Endometrial microvascular endothelial cells (primary cell): ENCODE data around the gene ALX4. TPM values are rescaled to one million over a fixed set of nuclear protein-coding genes. Genes with fewer than 3 reads are reported as not detected.

Experiments used
- in situ Hi-C: cut with HindIII; loops from 2 replicates; pipeline ENCODE4 v1.10.0; 2017; ENCODE audit warnings: low sequenced_read_pairs, low pct_unique_long_range_greater_than_20kb; ENCODE audit errors: inconsistent ontology term
- total RNA-seq: library from RNA; depleted of rRNA; stranded (reverse); fragments of >200 nt; gene quantifications from one replicate; pipeline ENCODE4 v1.2.3, GENCODE V29; 2015; ENCODE audit errors: inconsistent ontology term

Gene ALX4
- not detected for total RNA-seq

DNA sequence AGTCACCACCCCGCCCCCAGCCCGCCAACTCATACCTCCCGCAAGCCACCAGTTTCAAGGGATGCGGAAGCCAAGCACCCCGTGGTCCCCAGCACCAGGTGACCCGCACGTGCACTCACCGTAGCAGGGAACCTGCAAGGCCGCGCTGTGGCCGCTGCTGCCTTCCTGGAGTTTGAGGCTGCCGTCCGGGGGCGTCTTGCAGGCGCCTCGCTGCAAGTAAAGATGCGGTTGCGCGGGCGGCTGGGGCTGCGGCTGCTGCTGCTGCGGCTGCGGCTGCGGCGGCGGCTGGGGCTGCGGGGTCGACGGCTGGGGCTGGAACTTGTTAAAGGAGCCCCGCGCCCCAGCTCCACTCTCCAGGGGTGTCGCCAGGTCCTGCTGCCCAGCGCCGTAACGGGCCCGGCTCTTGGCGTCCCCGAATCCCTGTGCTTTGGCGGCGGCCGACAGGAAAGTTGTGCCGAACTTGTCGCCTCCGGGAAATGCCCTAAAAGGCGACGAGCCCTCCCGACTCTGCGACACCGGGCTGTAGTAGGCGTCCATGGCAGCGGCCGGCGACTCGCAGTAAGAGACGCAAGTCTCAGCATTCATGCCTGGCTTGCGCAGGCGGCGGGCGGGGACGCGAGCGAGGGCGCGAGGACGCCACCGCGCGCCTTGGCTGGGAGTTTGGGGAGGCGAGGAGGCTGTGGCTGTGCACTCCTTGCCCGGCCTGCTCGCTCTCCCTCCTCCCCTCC is at the start of gene ALX4:
TSS of gene ALX4 (minus strand) at position 662 of the 728 bp plus-strand sequence. CDS start at position 585, 77 bp downstream.
- in situ Hi-C loops: no loop called here

- in situ Hi-C loops: no loop called here
Observed at GRCh38 chr11:44359162-44359561, 49.2 kb upstream of the ALX4 start.

GRCh38 chr11:44358713-44359112 is 48.8 kb upstream of the ALX4 start:
- in situ Hi-C loops: no loop called here

GRCh38 chr11:44357711-44358110 is 47.8 kb upstream of the ALX4 start:
- in situ Hi-C loops: no loop called here

DNA sequence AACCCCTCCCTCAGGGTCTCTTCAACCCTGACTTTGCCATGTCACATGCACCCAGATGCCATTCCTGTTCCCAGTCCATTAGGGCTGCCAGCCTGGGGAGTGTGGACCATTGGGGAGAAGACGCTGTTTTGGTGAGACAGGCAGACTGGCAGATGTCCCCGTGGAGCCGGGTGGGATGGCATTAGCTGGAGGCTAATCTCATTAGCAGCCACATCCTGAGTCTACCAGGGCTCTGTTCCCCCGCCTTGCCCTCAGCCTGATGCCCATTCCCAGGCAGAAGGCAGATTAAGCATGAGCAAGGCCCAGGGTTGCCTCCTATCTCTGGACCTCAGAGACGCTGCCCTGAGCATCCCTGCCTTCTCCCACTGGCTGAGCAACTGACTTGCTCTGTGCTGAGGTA is 46.4 kb upstream of the ALX4 start:
- in situ Hi-C loops: no loop called here

- in situ Hi-C loops: no loop called here
Observed at GRCh38 chr11:44351898-44352498, 42.1 kb upstream of the ALX4 start.

DNA sequence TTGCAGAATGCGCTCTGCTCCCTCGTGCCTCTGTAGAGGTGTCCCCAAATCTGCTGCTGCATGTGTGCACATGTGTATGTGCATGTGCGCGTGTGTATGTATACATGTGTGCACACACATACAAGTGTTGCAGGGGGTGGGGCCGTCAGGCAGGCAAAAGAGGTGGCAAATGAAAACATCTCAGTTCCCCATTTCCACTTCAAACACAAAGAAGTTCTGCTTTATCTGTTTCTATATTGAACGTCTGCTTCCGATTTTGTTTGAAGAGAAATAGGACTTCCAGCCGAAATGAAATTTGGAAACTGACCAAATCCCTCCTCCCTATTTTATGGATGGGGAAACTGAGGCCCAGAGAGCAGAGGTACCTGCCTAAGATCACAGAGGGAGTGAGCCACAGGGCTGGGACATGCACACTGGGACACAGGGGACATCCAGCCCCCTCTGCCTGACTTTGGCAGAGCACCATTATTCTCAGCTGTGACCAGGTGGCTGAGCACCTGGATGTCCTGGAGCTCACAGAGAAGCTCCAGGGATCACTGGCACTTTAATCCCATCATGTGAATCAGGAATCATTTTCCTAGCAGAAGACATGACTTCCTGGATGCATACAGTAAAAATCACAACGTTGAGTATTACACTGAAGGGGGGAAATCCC is 41.2 kb upstream of the ALX4 start:
- in situ Hi-C loops: no loop called here

DNA sequence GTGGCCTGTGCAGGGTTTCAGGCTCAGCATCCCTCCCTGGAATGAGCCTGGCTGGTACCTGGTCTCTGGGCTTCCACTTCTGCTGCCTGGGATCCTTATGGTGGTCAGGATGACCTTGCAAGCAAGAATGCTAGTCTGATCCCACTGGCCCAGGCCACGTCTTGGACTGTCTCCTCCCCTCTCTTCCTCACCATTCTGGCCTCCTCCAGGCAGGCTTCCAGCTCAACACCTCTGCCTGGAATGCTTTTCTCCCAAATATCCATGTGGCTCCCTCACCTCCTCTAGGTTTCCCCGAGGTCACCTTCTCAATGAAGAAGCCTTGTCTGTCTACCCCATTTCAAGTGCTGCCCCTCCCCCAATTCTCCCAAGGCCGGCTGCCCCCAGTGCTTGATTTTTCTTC is 39.4 kb upstream of the ALX4 start:
- in situ Hi-C loops: no loop called here

DNA sequence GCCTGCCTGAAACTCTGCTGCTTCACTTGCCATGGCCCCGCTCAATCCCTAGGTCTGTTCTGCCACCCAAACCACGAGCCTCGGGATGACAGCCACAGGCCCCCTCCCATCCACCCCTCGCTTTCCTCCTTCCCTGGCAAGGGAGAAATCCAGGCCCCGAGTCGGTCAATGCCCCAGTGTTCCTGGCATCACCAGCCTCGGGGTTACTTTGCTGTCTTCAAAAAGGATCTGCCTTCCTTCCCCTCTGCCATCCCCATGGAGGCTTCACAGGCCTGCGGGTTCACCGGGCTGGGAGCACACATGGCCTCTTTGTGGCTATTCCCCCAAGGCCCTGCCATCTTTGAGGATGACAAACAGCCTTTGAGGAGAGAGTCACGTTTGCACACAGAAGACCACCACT is 38.8 kb upstream of the ALX4 start:
- in situ Hi-C loops: no loop called here

DNA sequence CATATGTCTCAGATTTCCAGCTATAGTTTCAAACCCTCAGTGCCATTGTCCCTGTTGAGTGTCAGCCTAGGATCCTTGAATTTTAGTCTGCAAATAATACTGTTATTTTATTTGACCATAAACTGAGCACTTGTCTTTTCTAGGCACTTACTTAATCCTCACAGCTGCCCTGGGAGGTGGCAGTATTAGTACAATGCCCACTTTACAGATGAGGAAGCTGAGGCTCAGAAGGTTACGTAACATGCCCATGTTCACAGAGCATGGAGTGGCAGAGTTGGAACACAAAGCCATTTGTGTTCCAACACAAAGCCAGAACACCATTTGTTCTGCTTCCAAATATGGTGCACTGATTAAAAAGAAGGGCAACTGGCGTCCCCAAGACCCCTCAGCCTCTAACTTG is 38.2 kb upstream of the ALX4 start:
- in situ Hi-C loops: no loop called here

DNA sequence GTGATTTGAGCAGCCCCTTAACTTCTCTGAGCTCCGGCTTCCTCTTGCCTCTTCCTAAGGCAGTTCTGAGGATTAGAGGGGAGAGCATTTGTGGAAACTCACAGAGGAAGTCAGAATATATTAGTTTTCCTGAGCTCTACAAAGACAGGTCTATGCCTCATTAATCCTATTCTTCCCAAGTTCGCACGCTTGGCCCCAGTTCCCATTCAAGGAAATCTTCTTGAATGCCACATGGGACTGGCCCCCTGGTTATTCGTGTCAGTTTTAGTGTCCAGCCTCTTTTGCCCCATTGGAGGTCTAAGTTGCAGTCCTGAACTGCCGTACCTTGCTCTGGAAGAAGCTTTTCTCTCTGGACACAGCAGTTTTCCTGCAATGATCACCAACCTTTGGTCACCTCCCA is 37.6 kb upstream of the ALX4 start:
- in situ Hi-C loops: no loop called here

DNA sequence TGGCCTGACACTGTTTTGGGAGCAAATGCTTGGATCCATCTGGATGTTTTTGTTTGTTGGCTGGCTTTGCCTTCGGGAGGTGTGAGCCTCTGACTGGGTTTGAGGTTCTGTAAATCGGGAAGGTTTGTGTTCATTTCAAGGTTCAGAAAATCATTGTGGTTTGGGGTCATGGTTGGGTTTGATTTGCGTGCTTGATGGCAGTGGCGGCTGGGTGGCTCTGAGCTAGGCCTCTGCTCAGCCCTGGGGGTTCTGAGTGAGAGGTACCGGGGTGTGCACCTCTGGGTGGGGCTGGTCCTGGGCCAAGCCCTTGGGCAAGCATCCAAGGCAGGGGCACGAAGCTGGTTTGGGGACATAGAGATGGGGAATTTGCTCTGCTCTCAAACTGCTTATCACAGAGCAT is 37.0 kb upstream of the ALX4 start:
- in situ Hi-C loops: no loop called here

DNA sequence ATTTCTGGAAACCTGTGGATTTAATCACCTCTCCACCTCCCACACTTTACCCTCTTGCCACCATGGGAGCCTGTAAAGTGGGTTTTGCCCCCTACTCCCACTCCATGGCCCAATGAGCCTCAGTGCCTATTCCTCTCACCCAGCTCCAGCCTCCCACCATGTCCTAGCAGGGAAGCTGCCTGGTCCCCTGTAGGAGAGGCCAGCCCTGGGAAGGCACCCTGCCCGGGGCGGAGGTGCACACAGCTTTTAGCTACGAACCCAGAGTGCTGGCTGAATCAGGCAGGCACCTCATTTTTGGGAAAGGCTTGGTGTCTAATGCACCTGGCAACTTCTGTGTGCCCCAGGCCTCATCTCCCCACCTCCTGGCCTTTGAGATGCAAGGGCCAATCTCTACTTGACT is 35.8 kb upstream of the ALX4 start:
- in situ Hi-C loops: no loop called here

- in situ Hi-C loops: no loop called here
Observed at GRCh38 chr11:44344921-44345320, 35.0 kb upstream of the ALX4 start.

DNA sequence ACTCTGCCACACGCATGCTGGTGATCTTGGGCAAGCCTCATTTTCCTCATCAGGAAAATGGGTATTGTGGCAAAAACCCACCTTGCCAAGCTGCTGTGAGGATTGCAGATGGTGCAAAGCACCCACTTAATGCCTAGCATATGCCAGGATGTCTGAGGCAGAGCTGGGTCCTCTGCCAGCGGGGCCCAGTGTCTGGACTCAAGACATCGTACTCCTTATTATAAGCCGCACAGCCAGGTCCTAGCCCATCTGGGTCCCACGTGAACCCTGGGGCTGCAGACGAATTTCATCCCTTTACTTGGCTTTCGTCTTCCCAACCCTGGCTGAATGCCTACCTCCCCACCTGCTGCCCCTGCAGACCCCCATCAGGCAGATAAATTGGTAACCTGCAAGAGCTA is 34.5 kb upstream of the ALX4 start:
- in situ Hi-C loops: no loop called here

DNA sequence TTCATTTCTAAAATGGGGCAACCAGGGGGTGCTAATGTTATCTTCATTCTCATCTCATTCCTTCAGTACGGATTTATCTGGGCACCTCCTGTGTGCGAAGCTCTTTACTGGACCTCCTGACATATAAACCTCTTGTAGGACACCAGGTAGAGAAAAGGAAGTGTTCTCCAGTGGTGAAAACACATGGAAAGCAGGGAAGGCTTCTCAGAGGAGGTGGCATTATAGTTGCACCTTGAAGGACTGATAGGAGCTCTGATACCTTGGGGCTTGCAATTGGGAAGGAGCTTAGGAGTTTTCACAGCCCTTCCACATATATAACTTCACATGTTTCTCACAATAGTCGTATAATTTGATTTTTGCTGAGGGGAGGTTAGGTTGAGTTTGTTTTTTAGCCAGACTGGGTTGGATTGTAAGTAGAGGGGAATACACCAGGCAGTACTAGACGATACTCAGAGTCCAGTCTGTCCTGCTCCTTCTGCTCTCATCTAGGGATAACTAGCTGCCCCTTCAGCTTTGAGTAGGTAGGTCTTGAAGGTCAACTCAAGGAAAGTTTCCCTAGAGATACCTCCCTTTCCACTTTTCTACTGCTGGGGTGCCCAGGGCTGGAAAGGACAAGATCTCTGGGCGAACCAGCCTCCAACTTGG is 34.0 kb upstream of the ALX4 start:
- in situ Hi-C loops: no loop called here

DNA sequence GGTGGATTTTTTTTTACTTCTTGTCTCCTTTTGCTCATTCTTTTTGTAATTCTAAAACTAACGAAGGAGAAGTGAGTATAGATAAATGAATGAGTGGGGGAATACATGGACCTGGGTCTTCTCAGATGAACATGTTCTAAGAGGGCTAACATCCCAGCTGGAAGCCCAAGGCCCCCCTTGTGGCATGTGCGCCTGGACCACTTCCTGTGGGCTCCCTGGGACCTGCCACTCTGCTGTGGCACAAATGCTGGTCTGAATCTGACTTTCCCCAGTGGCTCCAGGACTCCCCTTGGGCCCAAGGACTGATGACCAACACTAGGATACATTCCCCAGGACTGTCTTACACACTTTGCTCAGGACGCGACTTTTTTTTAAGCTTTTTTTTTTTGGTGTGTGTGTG is 32.7 kb upstream of the ALX4 start:
- in situ Hi-C loops: no loop called here

DNA sequence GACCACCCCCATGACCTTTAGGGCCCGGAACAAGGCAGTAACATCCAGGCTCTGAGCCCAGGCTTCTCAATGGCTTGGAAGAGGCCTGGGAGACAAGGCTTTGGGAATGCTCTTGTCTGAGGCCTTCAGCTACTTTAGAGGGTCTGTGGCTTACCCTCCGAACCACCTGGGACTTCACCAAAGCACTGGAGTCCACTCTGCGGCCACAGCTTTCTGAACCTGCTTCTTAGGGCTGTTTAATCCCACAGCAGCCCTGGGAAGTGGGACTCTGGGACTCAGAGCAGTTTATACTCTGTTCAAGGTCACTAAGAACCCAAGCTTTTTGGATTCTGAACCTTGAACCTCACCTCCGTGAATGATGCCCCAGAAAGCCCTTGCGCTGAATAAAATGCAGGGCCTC is 30.7 kb upstream of the ALX4 start:
- in situ Hi-C loops: no loop called here

- in situ Hi-C loops: no loop called here
Observed at GRCh38 chr11:44339530-44339883, 29.6 kb upstream of the ALX4 start.
